Trophoblast cell (in vitro differentiated cells and primary cell): ENCODE data around the gene PTPN20.

Experiments
- DNase-seq, 2 donors: peaks; one replicate each; pipeline ENCODE4 v3.0.0-alpha.2; 2016
- H2AFZ ChIP-seq: 2 replicates; pipeline ENCODE4 v1.6.1; 2013; ENCODE audit warnings: low read length, moderate library complexity, mild to moderate bottlenecking; ENCODE audit not compliant: insufficient read depth, poor library complexity
- H2AK5ac ChIP-seq: 2 replicates; pipeline ENCODE4 v1.6.1; 2013; ENCODE audit warnings: mild to moderate bottlenecking, low read length
- H2BK120ac ChIP-seq: 2 replicates; pipeline ENCODE4 v1.6.1; 2013; ENCODE audit warnings: low read length, mild to moderate bottlenecking, moderate library complexity; ENCODE audit not compliant: insufficient read depth, poor library complexity
- H2BK12ac ChIP-seq: 2 replicates; pipeline ENCODE4 v1.6.1; 2013; ENCODE audit warnings: mild to moderate bottlenecking, low read length, moderate library complexity
- H2BK5ac ChIP-seq: 2 replicates; pipeline ENCODE4 v1.6.1; 2013; ENCODE audit warnings: low read length, low read depth, moderate library complexity, mild to moderate bottlenecking; ENCODE audit not compliant: poor library complexity
- H3K14ac ChIP-seq: 2 replicates; pipeline ENCODE4 v1.6.1; 2013; ENCODE audit warnings: mild to moderate bottlenecking, low read length
- H3K18ac ChIP-seq: 2 replicates; pipeline ENCODE4 v1.6.1; 2013; ENCODE audit warnings: mild to moderate bottlenecking, low read length
- H3K23ac ChIP-seq: 2 replicates; pipeline ENCODE4 v1.6.1; 2013; ENCODE audit warnings: low read length
- H3K27ac ChIP-seq: 2 replicates; pipeline ENCODE4 v1.5.1; 2013; ENCODE audit warnings: low read depth, mild to moderate bottlenecking, inconsistent platforms, low read length, moderate library complexity
- H3K27me3 ChIP-seq: 2 replicates; pipeline ENCODE4 v1.6.1; 2013; ENCODE audit warnings: inconsistent platforms, mild to moderate bottlenecking, low read length, moderate library complexity; ENCODE audit not compliant: insufficient read depth
- H3K36me3 ChIP-seq, 2 experiments: 1 replicate in 1 of 2; 2 replicates in 1 of 2; pipeline ENCODE4 v1.6.1; 2013; ENCODE audit warnings: low read length in 2 of 2, mild to moderate bottlenecking in 2 of 2, moderate library complexity in 1 of 2; ENCODE audit not compliant: insufficient read depth in 2 of 2, control insufficient read depth in 1 of 2
- H3K4ac ChIP-seq: 2 replicates; pipeline ENCODE4 v1.6.1; 2013; ENCODE audit warnings: low read depth, mild to moderate bottlenecking, low read length, moderate library complexity
- H3K4me1 ChIP-seq, 2 experiments: 1 replicate in 1 of 2; 2 replicates in 1 of 2; pipeline ENCODE4 v1.6.1; 2013; ENCODE audit warnings: low read length in 2 of 2, mild to moderate bottlenecking in 2 of 2, moderate library complexity in 1 of 2; ENCODE audit not compliant: insufficient read depth in 2 of 2, control insufficient read depth in 1 of 2
- H3K4me2 ChIP-seq: 2 replicates; pipeline ENCODE4 v1.6.1; 2013; ENCODE audit warnings: inconsistent platforms, mild to moderate bottlenecking, low read length, moderate library complexity
- H3K4me3 ChIP-seq: 2 replicates; pipeline ENCODE4 v1.5.1; 2013; ENCODE audit warnings: mild to moderate bottlenecking, low read depth, low read length, inconsistent platforms
- H3K79me1 ChIP-seq: one replicate; pipeline ENCODE4 v1.6.1; 2013; ENCODE audit warnings: low read length
- H3K79me2 ChIP-seq: 2 replicates; pipeline ENCODE4 v1.6.1; 2013; ENCODE audit warnings: low read length, mild to moderate bottlenecking; ENCODE audit not compliant: control insufficient read depth, insufficient read depth, poor library complexity
- H3K9ac ChIP-seq: 2 replicates; pipeline ENCODE4 v1.6.1; 2013; ENCODE audit warnings: mild to moderate bottlenecking, low read length
- H3K9me3 ChIP-seq: 2 replicates; pipeline ENCODE4 v1.6.1; 2013; ENCODE audit warnings: low read depth, mild to moderate bottlenecking, control low read depth, inconsistent platforms, low read length; ENCODE audit not compliant: insufficient read depth
- H4K12ac ChIP-seq: 2 replicates; pipeline ENCODE4 v1.6.1; 2013; ENCODE audit warnings: low read depth, mild to moderate bottlenecking, low read length, moderate library complexity
- H4K8ac ChIP-seq: 2 replicates; pipeline ENCODE4 v1.6.1; 2013; ENCODE audit warnings: low read depth, mild to moderate bottlenecking, low read length, moderate library complexity
- H4K91ac ChIP-seq: one replicate; pipeline ENCODE4 v1.6.1; 2013; ENCODE audit warnings: low read depth, mild to moderate bottlenecking, low read length, moderate library complexity
- WGBS: extraction: QIAGEN DNeasy Blood & Tissue Kit; methylation state at CpG from one replicate; pipeline ENCODE4 v1.1.7; 2013; ENCODE audit warnings: missing lambda C conversion rate; ENCODE audit not compliant: insufficient read length, insufficient coverage; ENCODE audit errors: extremely low coverage; 5-methylcytosine and 5-hydroxymethylcytosine counted together

PTPN20 gene

GRCh38 chr10:47034441-47035051 lies 123.3 kb downstream of the PTPN20 start:
- no peaks in the 10 kb centered on the region for H3K4me1 ChIP-seq
- H4K8ac ChIP-seq: no peak overlapping the region
- no peak overlapping the region for H4K12ac ChIP-seq
- no CpG with 5 or more reads among the region's 9 CpGs for WGBS
- H3K9me3 ChIP-seq: no peaks in the 10 kb centered on the region
- no peaks in the 10 kb centered on the region for H3K79me2 ChIP-seq
- H2AFZ ChIP-seq: no peak overlapping the region
- H2BK12ac ChIP-seq: no peak overlapping the region
- H3K27me3 ChIP-seq: no peaks in the 10 kb centered on the region
- H3K18ac ChIP-seq: no peak overlapping the region
- no peak overlapping the region for H3K9ac ChIP-seq
- no peak overlapping the region for H3K14ac ChIP-seq
- no peak for DNase-seq
- H3K4me2 ChIP-seq: no peak overlapping the region
- no peaks in the 10 kb centered on the region for H3K79me1 ChIP-seq
- no peaks in the 10 kb centered on the region for H3K36me3 ChIP-seq
- no peak overlapping the region for H3K4me3 ChIP-seq
- no peak overlapping the region for H3K23ac ChIP-seq
- no peak overlapping the region for H2BK5ac ChIP-seq
- H2AK5ac ChIP-seq: no peak overlapping the region
- H3K27ac ChIP-seq: no peak overlapping the region
- no peak overlapping the region for H3K4ac ChIP-seq
- no peak overlapping the region for H2BK120ac ChIP-seq
- H4K91ac ChIP-seq: no peak overlapping the region

- no peak overlapping the region for H4K8ac ChIP-seq
- DNase-seq: no peak
- H4K91ac ChIP-seq: no peak overlapping the region
- WGBS: no CpG with 5 or more reads among the region's 7 CpGs
- H3K23ac ChIP-seq: no peak overlapping the region
- no peak overlapping the region for H3K4me2 ChIP-seq
- H3K79me2 ChIP-seq: no peaks in the 10 kb centered on the region
- no peak overlapping the region for H2BK120ac ChIP-seq
- no peak overlapping the region for H2AFZ ChIP-seq
- no peaks in the 10 kb centered on the region for H3K27me3 ChIP-seq
- H3K27ac ChIP-seq: no peak overlapping the region
- H3K4me3 ChIP-seq: no peak overlapping the region
- no peak overlapping the region for H4K12ac ChIP-seq
- H3K18ac ChIP-seq: no peak overlapping the region
- H3K14ac ChIP-seq: no peak overlapping the region
- H3K79me1 ChIP-seq: no peaks in the 10 kb centered on the region
- H3K36me3 ChIP-seq: no peaks in the 10 kb centered on the region
- H2AK5ac ChIP-seq: no peak overlapping the region
- no peak overlapping the region for H2BK12ac ChIP-seq
- H2BK5ac ChIP-seq: no peak overlapping the region
- H3K4me1 ChIP-seq: no peaks in the 10 kb centered on the region
- no peak overlapping the region for H3K9ac ChIP-seq
- H3K9me3 ChIP-seq: peaks cover 2% of the 10 kb centered on the region
- H3K4ac ChIP-seq: no peak overlapping the region
These were observed 124.1 kb downstream of the PTPN20 start for GRCh38 chr10:47035171-47035818.

GRCh38 chr10:47035819-47036337 lies 124.7 kb downstream of the PTPN20 start:
- Histone ChIP-seq H2BK5ac (no peak overlapping the region), H3K23ac (no peak overlapping the region), H3K36me3 (no peaks in the 10 kb centered on the region), H2AK5ac (no peak overlapping the region), H3K79me2 (no peaks in the 10 kb centered on the region), H3K27ac (no peak overlapping the region), H2BK12ac (no peak overlapping the region), H3K9me3 (peaks cover 2% of the 10 kb centered on the region), H3K79me1 (no peaks in the 10 kb centered on the region), H3K18ac (no peak overlapping the region), H3K4me1 (no peaks in the 10 kb centered on the region), H3K4ac (no peak overlapping the region), H4K8ac (no peak overlapping the region), H4K91ac (no peak overlapping the region), H3K9ac (no peak overlapping the region), H3K4me2 (no peak overlapping the region), H4K12ac (no peak overlapping the region), H2AFZ (no peak overlapping the region), H2BK120ac (no peak overlapping the region), H3K4me3 (no peak overlapping the region), H3K14ac (no peak overlapping the region), H3K27me3 (no peaks in the 10 kb centered on the region)
- DNase-seq: no peak
- no CpG with 5 or more reads among the region's 4 CpGs for WGBS

GRCh38 chr10:47036771-47037170 lies 125.5 kb downstream of the PTPN20 start:
- Histone ChIP-seq H2BK12ac (no peak overlapping the region), H2BK120ac (no peak overlapping the region), H3K4ac (no peak overlapping the region), H3K36me3 (no peaks in the 10 kb centered on the region), H3K4me1 (no peaks in the 10 kb centered on the region), H3K14ac (no peak overlapping the region), H3K4me3 (no peak overlapping the region), H3K4me2 (no peak overlapping the region), H3K9ac (no peak overlapping the region), H2BK5ac (no peak overlapping the region), H4K91ac (no peak overlapping the region), H2AK5ac (no peak overlapping the region), H3K79me2 (no peaks in the 10 kb centered on the region), H3K18ac (no peak overlapping the region), H2AFZ (no peak overlapping the region), H4K8ac (no peak overlapping the region), H3K23ac (no peak overlapping the region), H3K27me3 (no peaks in the 10 kb centered on the region), H3K9me3 (peaks cover 2% of the 10 kb centered on the region), H3K79me1 (no peaks in the 10 kb centered on the region), H4K12ac (no peak overlapping the region), H3K27ac (no peak overlapping the region)
- no peak for DNase-seq
- no CpG with 5 or more reads among the region's 7 CpGs for WGBS
